Neural cell (in vitro differentiated cells): ENCODE data around the gene UPF1.

Experiments
- EP300 ChIP-seq: fragments of 450-650 bp; conservative IDR thresholded peaks from 2 replicates; pipeline ENCODE4 v1.6.1; 2014; ENCODE audit warnings: antibody characterized with exemption, mild to moderate bottlenecking, moderate library complexity; ENCODE audit not compliant: poor library complexity, severe bottlenecking
- EZH2 ChIP-seq: fragments of 200-600, 300-800 bp; shearing (Covaris generic), sonication (generic); IDR thresholded peaks from 2 replicates; pipeline ENCODE4 v1.6.1; 2014; ENCODE audit warnings: antibody characterized with exemption, low read length, borderline replicate concordance, mild to moderate bottlenecking; ENCODE audit not compliant: insufficient read depth, poor library complexity, severe bottlenecking
- MXI1 ChIP-seq: fragments of 450-650 bp; conservative IDR thresholded peaks from 2 replicates; pipeline ENCODE4 v1.6.1; 2014; ENCODE audit warnings: antibody characterized with exemption, mild to moderate bottlenecking; ENCODE audit not compliant: poor library complexity, severe bottlenecking
- POLR2AphosphoS5 ChIP-seq: IDR thresholded peaks from 2 replicates; pipeline ENCODE4 v1.6.1; 2012
- RAD21 ChIP-seq: fragments of 450-650 bp; conservative IDR thresholded peaks from 2 replicates; pipeline ENCODE4 v1.6.1; 2014; ENCODE audit warnings: antibody characterized with exemption, mild to moderate bottlenecking, moderate library complexity
- SMC3 ChIP-seq: fragments of 450-650 bp; conservative IDR thresholded peaks from 2 replicates; pipeline ENCODE4 v1.6.1; 2014; ENCODE audit warnings: antibody characterized with exemption, mild to moderate bottlenecking, moderate library complexity; ENCODE audit not compliant: poor library complexity
- TF ChIP-seq, protein P1 (sequence below): fragments of 450-650 bp; IDR thresholded peaks from 2 replicates; pipeline ENCODE4 v1.5.1; 2014; ENCODE audit warnings: antibody characterized with exemption, mild to moderate bottlenecking, moderate library complexity; ENCODE audit not compliant: poor library complexity, severe bottlenecking
- TF ChIP-seq, protein P2 (sequence below): IDR thresholded peaks from 2 replicates; pipeline ENCODE4 v1.6.1; 2012; ENCODE audit warnings: borderline replicate concordance

DNA sequence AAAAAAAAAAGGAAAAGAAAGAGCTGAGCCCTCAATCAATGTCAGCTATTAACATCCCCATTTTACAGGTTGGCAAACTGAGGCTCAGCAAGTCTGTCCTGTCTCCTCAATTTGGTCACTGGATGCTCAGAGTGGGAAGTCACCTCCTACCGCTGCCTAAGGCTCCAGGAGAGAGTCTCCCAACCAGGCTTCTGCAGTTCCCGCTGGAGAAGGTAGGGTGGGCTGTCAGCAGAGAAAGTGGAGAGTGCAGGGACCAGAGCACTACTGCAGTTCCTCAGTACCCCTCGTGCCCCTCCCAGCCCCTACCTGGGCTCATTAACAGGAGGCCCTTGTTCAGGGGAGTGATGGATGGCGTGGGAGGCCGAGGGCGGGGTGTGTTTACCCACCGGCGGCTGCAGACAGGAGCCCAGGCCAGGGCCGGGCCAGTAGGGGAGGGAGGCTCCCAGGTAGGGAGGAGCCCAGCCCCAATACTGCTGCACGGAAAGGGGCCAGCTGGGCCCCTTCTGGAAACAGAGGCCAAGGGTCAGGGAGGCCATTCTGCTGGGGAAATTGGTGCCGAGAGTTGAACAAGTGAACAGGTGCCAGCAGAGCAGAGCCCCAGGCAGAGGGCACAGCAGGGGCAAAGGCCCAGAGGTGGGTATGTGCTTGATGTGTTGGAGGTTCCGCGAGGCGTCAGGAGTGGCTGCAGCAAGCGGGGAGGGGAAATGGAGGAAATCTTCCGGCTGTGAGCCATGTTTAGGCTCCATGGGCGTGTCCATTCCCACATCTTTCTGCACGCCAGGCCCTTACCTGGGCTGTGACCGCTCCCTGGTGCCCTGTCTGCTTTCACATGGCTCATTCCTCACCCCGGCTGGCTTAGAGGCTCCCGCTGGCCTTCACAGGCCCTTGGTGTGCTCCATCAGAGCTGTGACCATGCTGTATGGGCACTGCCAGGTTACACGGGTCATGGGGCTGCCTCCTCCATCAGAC lies 33.1 kb upstream of the UPF1 start:
- TF ChIP-seq, protein P1, sequence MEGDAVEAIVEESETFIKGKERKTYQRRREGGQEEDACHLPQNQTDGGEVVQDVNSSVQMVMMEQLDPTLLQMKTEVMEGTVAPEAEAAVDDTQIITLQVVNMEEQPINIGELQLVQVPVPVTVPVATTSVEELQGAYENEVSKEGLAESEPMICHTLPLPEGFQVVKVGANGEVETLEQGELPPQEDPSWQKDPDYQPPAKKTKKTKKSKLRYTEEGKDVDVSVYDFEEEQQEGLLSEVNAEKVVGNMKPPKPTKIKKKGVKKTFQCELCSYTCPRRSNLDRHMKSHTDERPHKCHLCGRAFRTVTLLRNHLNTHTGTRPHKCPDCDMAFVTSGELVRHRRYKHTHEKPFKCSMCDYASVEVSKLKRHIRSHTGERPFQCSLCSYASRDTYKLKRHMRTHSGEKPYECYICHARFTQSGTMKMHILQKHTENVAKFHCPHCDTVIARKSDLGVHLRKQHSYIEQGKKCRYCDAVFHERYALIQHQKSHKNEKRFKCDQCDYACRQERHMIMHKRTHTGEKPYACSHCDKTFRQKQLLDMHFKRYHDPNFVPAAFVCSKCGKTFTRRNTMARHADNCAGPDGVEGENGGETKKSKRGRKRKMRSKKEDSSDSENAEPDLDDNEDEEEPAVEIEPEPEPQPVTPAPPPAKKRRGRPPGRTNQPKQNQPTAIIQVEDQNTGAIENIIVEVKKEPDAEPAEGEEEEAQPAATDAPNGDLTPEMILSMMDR = no peak
- no peak for TF ChIP-seq EP300
- TF ChIP-seq EZH2 = no peak
- TF ChIP-seq POLR2AphosphoS5 = no peak
- TF ChIP-seq SMC3 = no peak
- TF ChIP-seq, protein P2, sequence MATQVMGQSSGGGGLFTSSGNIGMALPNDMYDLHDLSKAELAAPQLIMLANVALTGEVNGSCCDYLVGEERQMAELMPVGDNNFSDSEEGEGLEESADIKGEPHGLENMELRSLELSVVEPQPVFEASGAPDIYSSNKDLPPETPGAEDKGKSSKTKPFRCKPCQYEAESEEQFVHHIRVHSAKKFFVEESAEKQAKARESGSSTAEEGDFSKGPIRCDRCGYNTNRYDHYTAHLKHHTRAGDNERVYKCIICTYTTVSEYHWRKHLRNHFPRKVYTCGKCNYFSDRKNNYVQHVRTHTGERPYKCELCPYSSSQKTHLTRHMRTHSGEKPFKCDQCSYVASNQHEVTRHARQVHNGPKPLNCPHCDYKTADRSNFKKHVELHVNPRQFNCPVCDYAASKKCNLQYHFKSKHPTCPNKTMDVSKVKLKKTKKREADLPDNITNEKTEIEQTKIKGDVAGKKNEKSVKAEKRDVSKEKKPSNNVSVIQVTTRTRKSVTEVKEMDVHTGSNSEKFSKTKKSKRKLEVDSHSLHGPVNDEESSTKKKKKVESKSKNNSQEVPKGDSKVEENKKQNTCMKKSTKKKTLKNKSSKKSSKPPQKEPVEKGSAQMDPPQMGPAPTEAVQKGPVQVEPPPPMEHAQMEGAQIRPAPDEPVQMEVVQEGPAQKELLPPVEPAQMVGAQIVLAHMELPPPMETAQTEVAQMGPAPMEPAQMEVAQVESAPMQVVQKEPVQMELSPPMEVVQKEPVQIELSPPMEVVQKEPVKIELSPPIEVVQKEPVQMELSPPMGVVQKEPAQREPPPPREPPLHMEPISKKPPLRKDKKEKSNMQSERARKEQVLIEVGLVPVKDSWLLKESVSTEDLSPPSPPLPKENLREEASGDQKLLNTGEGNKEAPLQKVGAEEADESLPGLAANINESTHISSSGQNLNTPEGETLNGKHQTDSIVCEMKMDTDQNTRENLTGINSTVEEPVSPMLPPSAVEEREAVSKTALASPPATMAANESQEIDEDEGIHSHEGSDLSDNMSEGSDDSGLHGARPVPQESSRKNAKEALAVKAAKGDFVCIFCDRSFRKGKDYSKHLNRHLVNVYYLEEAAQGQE = no peak
- TF ChIP-seq RAD21 = no peak
- TF ChIP-seq MXI1 = no peak
